IPS DF 6.9 (cell line): ENCODE data around the gene FOXP3.

ENCODE experiments used
- DNase-seq: peaks from one replicate; pipeline ENCODE4 v3.0.0-alpha.2; 2013; ENCODE audit warnings: low read depth, low spot score
- H3K27ac ChIP-seq: one replicate; pipeline ENCODE4 v1.5.1; 2013; ENCODE audit warnings: low read length, control low read depth
- H3K27me3 ChIP-seq: 2 replicates; pipeline ENCODE4 v1.6.1; 2013; ENCODE audit warnings: mild to moderate bottlenecking, low read length; ENCODE audit not compliant: control insufficient read depth, insufficient read depth
- H3K36me3 ChIP-seq: 2 replicates; pipeline ENCODE4 v1.6.1; 2013; ENCODE audit warnings: low read length; ENCODE audit not compliant: control insufficient read depth, insufficient read depth
- H3K4me1 ChIP-seq: 2 replicates; pipeline ENCODE4 v1.6.1; 2013; ENCODE audit warnings: low read length; ENCODE audit not compliant: control insufficient read depth, insufficient read depth
- H3K4me3 ChIP-seq: 2 replicates; pipeline ENCODE4 v1.5.1; 2013; ENCODE audit warnings: mild to moderate bottlenecking, low read length
- H3K9me3 ChIP-seq: 2 replicates; pipeline ENCODE4 v1.6.1; 2013; ENCODE audit warnings: low read length, inconsistent platforms; ENCODE audit not compliant: control insufficient read depth, insufficient read depth
- WGBS: extraction: QIAGEN DNeasy Blood & Tissue Kit; methylation state at CpG from one replicate; pipeline ENCODE4 v1.1.7; 2013; ENCODE audit warnings: mixed read lengths, missing lambda C conversion rate; ENCODE audit not compliant: insufficient read length, insufficient coverage; 5-methylcytosine and 5-hydroxymethylcytosine counted together

The FOXP3 gene

GRCh38 chrX:49221868-49222267 is 42.6 kb downstream of the FOXP3 start:
- Histone ChIP-seq H3K4me3 (no peak overlapping the region), H3K27me3 (no peaks in the 10 kb centered on the region), H3K4me1 (no peaks in the 10 kb centered on the region), H3K9me3 (no peaks in the 10 kb centered on the region), H3K27ac (no peak overlapping the region), H3K36me3 (no peaks in the 10 kb centered on the region)
- no peak for DNase-seq
- WGBS: no CpG with 5 or more reads among the region's 2 CpGs

GRCh38 chrX:49220100-49220499 is 44.4 kb downstream of the FOXP3 start:
- Histone ChIP-seq H3K4me3 (no peak overlapping the region), H3K9me3 (no peaks in the 10 kb centered on the region), H3K27ac (no peak overlapping the region), H3K36me3 (no peaks in the 10 kb centered on the region), H3K27me3 (no peaks in the 10 kb centered on the region), H3K4me1 (no peaks in the 10 kb centered on the region)
- no peak for DNase-seq

GRCh38 chrX:49214996-49215526 is 49.4 kb downstream of the FOXP3 start:
- WGBS: no CpG with 5 or more reads among the region's 14 CpGs
- no peaks in the 10 kb centered on the region for H3K4me1 ChIP-seq
- no peak overlapping the region for H3K27ac ChIP-seq
- H3K4me3 ChIP-seq: no peak overlapping the region
- DNase-seq: no peak
- H3K9me3 ChIP-seq: no peaks in the 10 kb centered on the region
- no peaks in the 10 kb centered on the region for H3K36me3 ChIP-seq
- no peaks in the 10 kb centered on the region for H3K27me3 ChIP-seq

- Histone ChIP-seq H3K36me3 (no peaks in the 10 kb centered on the region), H3K27me3 (no peaks in the 10 kb centered on the region), H3K9me3 (no peaks in the 10 kb centered on the region), H3K27ac (no peak overlapping the region), H3K4me1 (no peaks in the 10 kb centered on the region), H3K4me3 (no peak overlapping the region)
- no peak for DNase-seq
- WGBS: no CpG with 5 or more reads among the region's 2 CpGs
Measured at GRCh38 chrX:49214416-49214815, 50.1 kb downstream of the FOXP3 start.

GRCh38 chrX:49212861-49213260 is 51.6 kb downstream of the FOXP3 start:
- Histone ChIP-seq H3K4me1 (no peaks in the 10 kb centered on the region; the same call in 1 of the 2 replicates), H3K27me3 (no peaks in the 10 kb centered on the region), H3K36me3 (no peaks in the 10 kb centered on the region), H3K4me3 (no peak overlapping the region), H3K9me3 (no peaks in the 10 kb centered on the region), H3K27ac (no peak overlapping the region)
- no peak for DNase-seq
- no CpG with 5 or more reads among the region's 1 CpG for WGBS

- Histone ChIP-seq H3K4me3 (no peak overlapping the region), H3K27ac (no peak overlapping the region), H3K36me3 (no peaks in the 10 kb centered on the region), H3K9me3 (no peaks in the 10 kb centered on the region), H3K4me1 (no peaks in the 10 kb centered on the region; the same call in 1 of the 2 replicates), H3K27me3 (no peaks in the 10 kb centered on the region)
- no peak for DNase-seq
- WGBS: no CpG with 5 or more reads among the region's 2 CpGs
Measured at GRCh38 chrX:49212209-49212608, 52.3 kb downstream of the FOXP3 start.

- Histone ChIP-seq H3K9me3 (no peaks in the 10 kb centered on the region), H3K4me1 (no peaks in the 10 kb centered on the region; the same call in 1 of the 2 replicates), H3K27me3 (no peaks in the 10 kb centered on the region), H3K4me3 (no peak overlapping the region), H3K36me3 (no peaks in the 10 kb centered on the region), H3K27ac (no peak overlapping the region)
- DNase-seq: no peak
- WGBS: no CpG with 5 or more reads among the region's 9 CpGs
Measured at GRCh38 chrX:49211074-49211473, 53.4 kb downstream of the FOXP3 start.

- Histone ChIP-seq H3K4me3 (no peak overlapping the region), H3K9me3 (no peaks in the 10 kb centered on the region), H3K36me3 (no peaks in the 10 kb centered on the region), H3K4me1 (no peaks in the 10 kb centered on the region; the same call in 1 of the 2 replicates), H3K27ac (no peak overlapping the region), H3K27me3 (no peaks in the 10 kb centered on the region)
- no CpG with 5 or more reads among the region's 8 CpGs for WGBS
- no peak for DNase-seq
Measured at GRCh38 chrX:49210406-49210805, 54.1 kb downstream of the FOXP3 start.

GRCh38 chrX:49209434-49210251 is 54.9 kb downstream of the FOXP3 start:
- Histone ChIP-seq H3K27ac (no peak overlapping the region), H3K27me3 (no peaks in the 10 kb centered on the region), H3K4me1 (no peaks in the 10 kb centered on the region; the same call in 1 of the 2 replicates), H3K9me3 (no peaks in the 10 kb centered on the region), H3K36me3 (no peaks in the 10 kb centered on the region), H3K4me3 (no peak overlapping the region)
- WGBS: no CpG with 5 or more reads among the region's 28 CpGs
- no peak for DNase-seq

- H3K4me1 ChIP-seq: no peaks in the 10 kb centered on the region; the same call in 1 of the 2 replicates
- no peak overlapping the region for H3K4me3 ChIP-seq
- no peak overlapping the region for H3K27ac ChIP-seq
- DNase-seq: no peak
- H3K9me3 ChIP-seq: no peaks in the 10 kb centered on the region
- H3K36me3 ChIP-seq: no peaks in the 10 kb centered on the region
- WGBS: no CpG with 5 or more reads among the region's 5 CpGs
- H3K27me3 ChIP-seq: no peaks in the 10 kb centered on the region
Measured at GRCh38 chrX:49208399-49208798, 56.1 kb downstream of the FOXP3 start.

GRCh38 chrX:49206543-49206942 is 58.0 kb downstream of the FOXP3 start:
- no peaks in the 10 kb centered on the region for H3K9me3 ChIP-seq
- no peaks in the 10 kb centered on the region; the same call in 1 of the 2 replicates for H3K4me1 ChIP-seq
- DNase-seq: no peak
- no peak overlapping the region for H3K27ac ChIP-seq
- WGBS: no CpG with 5 or more reads among the region's 8 CpGs
- no peak overlapping the region for H3K4me3 ChIP-seq
- no peaks in the 10 kb centered on the region for H3K27me3 ChIP-seq
- no peaks in the 10 kb centered on the region for H3K36me3 ChIP-seq
